ENCODE results near the gene TECPR1. TPM values are rescaled to one million over a fixed set of nuclear protein-coding genes. Genes with fewer than 3 reads are reported as not detected.
A peak's percentile ranks its signal among the peaks of the same experiment; 100 is the strongest.

The TECPR1 gene
- polyA plus RNA-seq, 2 of the 4 experiments (the other 2 are of a cell fraction), result 2.5 to 11.1 TPM

GRCh38 chr7:98282703-98283102 lies 30.7 kb upstream of the TECPR1 start:
- CTCF ChIA-PET, result interaction anchor here (0.8 to 1.2 kb wide), 3 partner anchors 12 to 138 kb away, joined by 3 to 7 read pairs (median 3); partner anchors contain the start of gene BAIAP2L1
- H3K9me3 ChIP-seq, result no peaks in the 10 kb centered on the region
- no peak for DNase-seq (ENCODE audit: low read depth in 1 of 2, low spot score in 1 of 2)
- POLR2A ChIA-PET, result no interaction called here
- H3K4me2 ChIP-seq, result peak overlapping the region; percentile 98
- peak overlapping the region; percentile 98 to 99 for H3K27ac ChIP-seq
- FAIRE-seq, result no peak
- ATAC-seq, result no peak
- H3K4me3 ChIP-seq, result peak overlapping the region; percentile 98
- TF ChIP-seq RCOR1 (IDR thresholded peaks at IDR 0.05; ENCODE audit: low read depth, low read length) (no peak), TFCP2L1 (CRISPR knock-in tag; IDR thresholded peaks at IDR 0.05) (0 out of 2 replicates have a peak, but pooled peaks have one; percentile 38), MAZ (IDR thresholded peaks at IDR 0.05; ENCODE audit: borderline replicate concordance, low read depth, low read length) (no peak)
- 59% methylated on average over 16 of the region's 16 CpGs for WGBS (ENCODE audit: missing lambda C conversion rate)
- H3K4me1 ChIP-seq, result peaks cover 69% of the 10 kb centered on the region

GRCh38 chr7:98281757-98282606 lies 29.9 kb upstream of the TECPR1 start:
- ATAC-seq, result peak in 1 of 2 experiments; percentile 21; a peak in 4 of 6 replicates
- POLR2A ChIA-PET, result interaction anchor here (2.3 kb wide), 1 partner anchor 15 kb away, joined by 6 read pairs; no protein-coding TSS in a partner anchor

GRCh38 chr7:98280791-98281756 lies 29.0 kb upstream of the TECPR1 start, which contains the start of gene BRI3:
Gene BRI3, plus strand, starts transcription at chr7:98281686. Its CDS starts 110 bp downstream, at chr7:98281796.
- H3K4me1 ChIP-seq, result peaks cover 63% of the 10 kb centered on the region
- CTCF ChIA-PET, result interaction anchor here (1.4 kb wide), 1 partner anchor 14 kb away, joined by 3 read pairs; no protein-coding TSS in a partner anchor
- POLR2A ChIA-PET, result interaction anchor here (2.3 kb wide), 1 partner anchor 14 kb away, joined by 6 read pairs; no protein-coding TSS in a partner anchor
- H3K4me2 ChIP-seq, result peak within 1 kb of the TSS; percentile 98
- H3K9me3 ChIP-seq, result no peaks in the 10 kb centered on the region
- DNase-seq (ENCODE audit: low read depth in 1 of 2, low spot score in 1 of 2) (peak; percentile 85 to 90), ATAC-seq (peak; percentile 76 to 79), FAIRE-seq (no peak)
- WGBS (ENCODE audit: missing lambda C conversion rate), result 14% methylated on average over 22 of the region's 92 CpGs
- H3K4me3 ChIP-seq, result peak within 1 kb of the TSS; percentile 98
- H3K27ac ChIP-seq, result peak within 1 kb of the TSS; percentile 98 to 99
- TF ChIP-seq PHF8 (IDR thresholded peaks at IDR 0.05; ENCODE audit: borderline replicate concordance, low read depth) (peak; percentile 70; the same call in 1 of the 2 replicates), HOXB13 (CRISPR knock-in tag; IDR thresholded peaks at IDR 0.05; ENCODE audit: low read depth) (no peak), JUN (IDR thresholded peaks at IDR 0.05) (peak; percentile 40 to 76; a peak in 3 of 5 replicates), EP300 (IDR thresholded peaks at IDR 0.05) (peak in 1 of 2 experiments; percentile 36; a peak in 1 of 5 replicates), POLR2A (IDR thresholded peaks at IDR 0.05; ENCODE audit: low read length) (peak; percentile 91), USF2 (IDR thresholded peaks at IDR 0.05) (no peak), RAD21 (conservative IDR thresholded peaks at IDR 0.05 in 1 of 2, IDR thresholded peaks at IDR 0.05 in 1 of 2) (no peak)

More at GRCh38 chr7:98281757-98282606, 29.9 kb upstream of the TECPR1 start:
- WGBS (ENCODE audit: missing lambda C conversion rate), result 12% methylated on average over 7 of the region's 77 CpGs
- H3K27ac ChIP-seq, result peak overlapping the region; percentile 98 to 99
- DNase-seq (ENCODE audit: low read depth in 1 of 2, low spot score in 1 of 2) (no peak), FAIRE-seq (no peak)
- peak overlapping the region; percentile 98 for H3K4me3 ChIP-seq
- CTCF ChIA-PET, result interaction anchor here (1.1 to 1.2 kb wide), 2 partner anchors 12 to 119 kb away, joined by 3 to 7 read pairs; partner anchors contain the start of gene BAIAP2L1
- H3K9me3 ChIP-seq, result no peaks in the 10 kb centered on the region
- TF ChIP-seq JUN (IDR thresholded peaks at IDR 0.05), result peak in 1 of 2 experiments; percentile 9; a peak in 1 of 5 replicates
- TF ChIP-seq HOXB13 (CRISPR knock-in tag; IDR thresholded peaks at IDR 0.05; ENCODE audit: low read depth), result no peak
- peak; percentile 26; the same call in 1 of the 2 replicates for TF ChIP-seq PHF8 (IDR thresholded peaks at IDR 0.05; ENCODE audit: borderline replicate concordance, low read depth)
- H3K4me1 ChIP-seq, result peaks cover 63% of the 10 kb centered on the region
- peak overlapping the region; percentile 98 for H3K4me2 ChIP-seq

- ATAC-seq (no peak), DNase-seq (ENCODE audit: low read depth in 1 of 2, low spot score in 1 of 2) (no peak), FAIRE-seq (no peak)
- ChIA-PET CTCF (interaction anchor here (1.0 to 1.4 kb wide), 2 partner anchors 8 to 14 kb away, joined by 3 read pairs; no protein-coding TSS in a partner anchor), POLR2A (interaction anchor here (0.6 to 2.3 kb wide), 3 partner anchors 14 to 392 kb away, joined by 3 to 6 read pairs (median 3); no protein-coding TSS in a partner anchor)
- Histone ChIP-seq H3K4me2 (peak overlapping the region; percentile 89), H3K4me3 (peak overlapping the region; percentile 98; the same call in 1 of the 3 replicates), H3K4me1 (peaks cover 63% of the 10 kb centered on the region), H3K9me3 (no peaks in the 10 kb centered on the region), H3K27ac (peak overlapping the region; percentile 98 to 99)
- 87% methylated on average over 7 of the region's 7 CpGs for WGBS (ENCODE audit: missing lambda C conversion rate)
- TF ChIP-seq MAZ (IDR thresholded peaks at IDR 0.05; ENCODE audit: borderline replicate concordance, low read depth, low read length) (no peak), RFX5 (IDR thresholded peaks at IDR 0.05) (no peak), HOXB5 (CRISPR knock-in tag; IDR thresholded peaks at IDR 0.05) (no peak), RCOR1 (IDR thresholded peaks at IDR 0.05; ENCODE audit: low read depth, low read length) (no peak), CEBPB (IDR thresholded peaks at IDR 0.05) (no peak), HES2 (IDR thresholded peaks at IDR 0.05) (no peak), E2F6 (IDR thresholded peaks at IDR 0.05; ENCODE audit: borderline replicate concordance, low read depth) (no peak), NR3C1 (IDR thresholded peaks at IDR 0.05) (no peak), USF2 (IDR thresholded peaks at IDR 0.05) (no peak), HOXB13 (CRISPR knock-in tag; IDR thresholded peaks at IDR 0.05; ENCODE audit: low read depth) (no peak), EP300 (IDR thresholded peaks at IDR 0.05) (no peak), ESRRA (IDR thresholded peaks at IDR 0.05; ENCODE audit: borderline replicate concordance, low read length) (no peak), KDM1A (IDR thresholded peaks at IDR 0.05; ENCODE audit: low read depth) (no peak), BHLHE40 (IDR thresholded peaks at IDR 0.05; ENCODE audit: low read depth, low read length) (no peak), ATOH8 (CRISPR knock-in tag; IDR thresholded peaks at IDR 0.05; ENCODE audit: low read depth) (no peak)
Observed at GRCh38 chr7:98280296-98280695, 28.3 kb upstream of the TECPR1 start.
